GM18873 (cell line): ENCODE results near the gene NOX3.
"Not testable (repeated sequence)": the region's sequence is repeated elsewhere in the genome, so short reads cannot be mapped to it uniquely, and the experiment has no call there.

ENCODE experiments used
- ATAC-seq: cut with Tn5 transposase; IDR thresholded peaks from one replicate; pipeline ENCODE4 v1.9.1; 2021; ENCODE audit warnings: mild to moderate bottlenecking, moderate library complexity, moderate number of reproducible peaks; ENCODE audit not compliant: unreplicated experiment, low FRiP score

NOX3 gene

GRCh38 chr6:155470979-155471616 is 15.5 kb upstream of the NOX3 start:
- ATAC-seq = not testable (repeated sequence)

DNA sequence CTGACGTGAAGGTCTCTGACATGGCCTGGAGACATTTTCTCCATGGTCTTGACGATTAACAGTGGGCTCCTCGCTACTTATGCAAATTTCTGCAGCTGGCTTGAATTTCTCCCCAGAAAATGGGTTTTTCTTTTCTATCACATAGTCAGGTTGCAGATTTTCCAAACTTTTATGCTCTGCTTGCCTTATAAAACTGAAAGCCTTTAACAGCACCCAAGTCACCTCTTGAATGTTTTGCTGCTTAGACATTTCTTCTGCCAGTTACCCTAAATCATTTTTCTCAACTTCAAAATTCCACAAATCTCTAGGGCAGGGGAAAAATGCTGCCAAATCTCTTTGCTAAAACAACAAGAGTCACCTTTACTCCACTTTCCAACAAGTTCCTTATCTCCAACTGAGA is 12.9 kb upstream of the NOX3 start:
- ATAC-seq = not testable (repeated sequence)

GRCh38 chr6:155466539-155466938 is 10.9 kb upstream of the NOX3 start:
- no peak for ATAC-seq

- no peak for ATAC-seq
These were observed 5.9 kb upstream of the NOX3 start for GRCh38 chr6:155461556-155461955.

DNA sequence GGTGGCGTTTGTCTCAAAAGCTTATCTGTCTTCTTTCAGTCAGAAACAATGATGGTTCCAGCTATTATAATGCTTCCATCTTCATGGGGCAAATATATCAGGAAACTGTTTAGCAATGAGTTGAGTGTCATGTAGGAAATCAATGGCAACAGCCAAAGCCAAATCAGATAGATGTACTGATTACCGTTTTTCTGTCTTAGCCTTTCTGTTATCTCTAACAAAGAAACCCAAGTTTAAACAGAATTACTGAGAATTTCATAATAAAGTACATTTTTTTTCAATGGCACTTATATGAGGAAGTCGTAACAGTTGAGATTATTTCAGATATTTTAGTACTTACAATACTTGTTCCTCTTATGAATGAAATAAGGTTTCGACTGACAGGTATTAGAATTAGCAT is 1.2 kb downstream of the NOX3 start:
- no peak for ATAC-seq

DNA sequence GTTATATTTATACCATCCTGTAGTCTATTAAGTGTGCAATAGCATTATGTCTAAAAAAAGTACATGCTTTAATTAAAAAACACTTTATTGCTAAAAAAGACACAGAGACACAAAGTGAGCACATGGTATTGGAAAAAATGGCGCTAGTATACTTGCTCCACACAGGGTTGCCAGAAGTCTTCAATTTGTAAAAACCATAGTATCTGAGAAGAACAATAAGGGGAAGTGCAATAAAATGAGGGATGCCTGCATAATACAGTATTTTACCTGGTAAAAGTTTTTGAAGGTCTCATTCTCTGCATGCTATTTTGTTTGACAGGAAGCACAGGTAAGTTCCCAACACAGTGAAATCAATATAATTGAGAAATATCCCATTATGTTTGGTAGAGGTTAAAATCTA is 1.6 kb downstream of the NOX3 start:
- no peak for ATAC-seq

DNA sequence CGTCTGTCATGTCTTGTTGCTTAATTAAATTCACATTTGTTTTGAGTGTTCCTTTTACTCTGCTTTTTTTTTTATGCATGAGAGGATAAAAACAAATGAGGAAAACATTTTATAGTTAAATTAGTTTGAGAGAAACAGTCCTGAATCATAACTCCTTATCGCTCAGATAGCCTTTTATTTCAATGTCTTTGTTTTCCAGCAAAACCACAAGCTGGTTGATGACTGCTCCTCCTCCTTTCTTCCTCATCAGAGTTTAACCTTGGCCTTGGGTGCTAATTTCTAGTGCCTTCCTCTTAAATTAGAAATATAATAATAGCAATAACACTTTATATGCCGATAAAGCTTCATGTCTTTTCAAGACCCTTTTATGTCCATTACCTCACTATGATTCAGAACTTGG is 3.1 kb downstream of the NOX3 start:
- no peak for ATAC-seq

DNA sequence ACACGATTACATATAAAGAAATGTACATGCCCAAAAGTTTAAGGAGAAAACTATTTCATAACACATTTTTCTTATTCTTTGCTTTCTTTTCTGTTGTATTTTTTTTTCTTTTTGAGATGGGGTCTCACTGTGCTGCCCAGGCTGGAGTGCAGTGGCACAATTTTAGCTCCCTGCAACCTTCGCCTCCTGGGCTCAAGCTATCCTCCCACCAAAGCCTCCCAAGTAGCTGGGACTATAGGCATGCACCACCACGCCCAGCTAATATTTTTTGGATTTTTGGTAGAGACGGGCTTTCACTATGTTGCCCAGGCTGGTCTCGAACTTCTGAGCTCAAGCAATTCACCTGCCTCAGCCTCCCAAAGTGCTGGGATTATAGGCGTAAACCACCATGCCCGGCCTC is 4.1 kb downstream of the NOX3 start:
- not testable (repeated sequence) for ATAC-seq

DNA sequence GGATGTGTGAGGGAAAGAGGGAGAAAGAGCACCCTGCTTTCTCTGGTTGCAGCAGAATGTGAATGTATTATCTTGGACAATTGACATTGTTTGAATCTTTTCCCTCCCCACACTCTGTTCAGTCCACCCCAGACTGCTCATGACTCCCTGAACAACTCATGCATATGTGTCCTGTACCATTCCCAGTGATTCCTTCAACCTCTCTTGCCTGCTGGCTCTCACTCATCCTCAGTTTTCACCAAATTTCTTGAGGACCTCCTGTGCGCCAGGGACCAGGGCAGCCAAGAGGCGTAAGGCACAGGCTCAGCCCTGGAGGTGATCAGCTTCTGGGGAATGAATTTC is 5.4 kb downstream of the NOX3 start:
- no peak for ATAC-seq

- no peak for ATAC-seq
These were observed 6.0 kb downstream of the NOX3 start for GRCh38 chr6:155449450-155450239.

- ATAC-seq = no peak
These were observed 6.8 kb downstream of the NOX3 start for GRCh38 chr6:155448668-155449449.

DNA sequence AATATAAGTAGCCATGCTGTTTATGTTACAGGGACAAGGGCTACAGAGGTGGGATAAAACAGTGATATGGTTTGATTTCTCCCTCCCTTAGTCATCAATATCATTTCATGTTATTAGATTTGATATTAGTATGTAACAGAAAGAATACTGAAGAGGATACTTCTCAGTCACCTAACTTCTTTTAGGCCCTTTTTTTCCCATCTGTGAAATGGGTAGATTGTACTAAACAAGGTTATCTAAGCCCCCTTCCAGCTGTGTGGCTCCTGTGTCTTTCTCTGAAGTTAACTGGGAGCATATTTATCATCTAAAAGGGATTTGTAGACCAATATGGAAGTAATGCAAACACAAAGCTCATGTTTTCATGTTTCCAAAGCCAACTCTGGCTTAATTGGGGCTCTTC is 7.7 kb downstream of the NOX3 start:
- no peak for ATAC-seq

DNA sequence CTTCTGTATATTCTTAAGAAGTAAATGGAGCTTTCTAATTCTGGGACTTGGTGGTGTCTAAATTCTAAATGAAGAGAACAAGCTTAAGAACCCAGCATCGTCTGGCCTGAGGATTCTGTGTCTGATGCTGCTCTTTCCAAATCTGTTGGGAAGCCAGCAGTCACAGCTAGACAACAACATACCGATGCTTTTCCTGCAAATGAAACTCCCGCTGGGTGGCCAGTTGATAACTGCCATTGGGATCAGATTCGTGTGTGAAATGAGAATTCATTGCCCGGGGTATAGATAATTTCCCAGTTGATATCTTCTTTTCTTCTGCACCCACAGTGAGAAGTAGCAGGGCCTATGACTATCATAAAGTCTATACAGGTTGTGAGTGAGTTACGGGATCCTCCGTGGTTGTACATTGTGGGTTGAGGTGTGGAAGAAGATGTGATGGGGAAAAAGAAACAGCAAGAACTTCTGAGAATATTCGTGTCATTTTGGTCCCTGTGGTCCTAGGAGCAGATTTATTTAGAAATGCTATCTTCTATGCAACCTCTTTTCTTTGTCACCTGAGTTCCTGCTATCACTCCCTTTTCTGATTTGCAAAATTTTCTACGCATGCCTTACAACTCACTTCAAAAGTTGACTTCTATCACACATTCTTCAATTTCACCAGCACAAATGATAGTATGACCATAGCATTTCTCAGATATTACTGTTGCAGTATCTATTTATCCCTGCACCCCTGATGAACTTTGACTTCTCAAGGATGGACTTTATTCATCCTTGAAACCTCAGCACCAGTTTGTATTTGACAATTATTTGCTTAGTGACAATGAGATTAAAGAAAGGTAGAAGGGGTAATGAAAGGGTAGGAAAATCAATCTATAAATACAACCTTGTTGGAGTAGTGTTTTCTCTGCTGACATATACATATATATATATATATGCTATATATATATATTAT is 10.4 kb downstream of the NOX3 start:
- no peak for ATAC-seq

DNA sequence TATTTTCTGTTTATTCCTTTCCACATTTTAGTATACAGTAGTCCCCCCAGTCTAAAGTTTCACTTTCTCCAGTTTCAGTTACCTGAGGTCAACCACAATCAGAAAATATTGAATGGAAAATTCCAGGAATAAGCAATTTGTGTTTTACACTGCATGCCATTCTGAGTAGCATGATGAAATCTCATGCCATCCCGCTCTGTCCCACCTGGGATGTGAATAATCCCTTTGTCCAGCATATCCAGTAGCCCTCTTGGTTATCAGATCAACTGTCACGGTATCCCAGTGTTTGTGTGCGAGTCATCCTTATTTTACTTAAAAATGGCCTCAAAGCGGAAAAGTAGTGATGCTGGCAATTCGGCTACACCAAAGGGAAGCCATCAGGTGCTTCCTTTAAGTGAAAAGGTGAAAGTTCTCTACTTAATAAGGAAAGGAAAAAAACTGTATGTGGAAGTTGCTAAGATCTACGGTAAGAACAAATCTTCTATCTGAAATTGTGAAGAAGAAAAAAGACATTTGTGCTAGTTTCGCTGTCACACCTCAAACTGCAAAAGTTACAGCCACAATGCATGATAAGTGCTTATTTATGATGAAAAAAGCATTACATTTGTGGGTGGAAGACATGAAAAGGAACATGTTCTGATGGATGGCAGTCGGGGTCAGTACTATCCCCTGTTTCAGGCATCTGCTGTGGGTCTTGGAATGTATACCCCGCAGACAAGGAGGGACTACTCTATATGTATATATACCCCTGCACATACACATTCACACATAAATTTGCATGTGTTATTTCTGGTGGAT is 11.3 kb downstream of the NOX3 start:
- no peak for ATAC-seq

- ATAC-seq = no peak
These were observed 12.5 kb downstream of the NOX3 start for GRCh38 chr6:155443168-155443567.

GRCh38 chr6:155442562-155442961 is 13.1 kb downstream of the NOX3 start:
- ATAC-seq = no peak

GRCh38 chr6:155441112-155441465 is 14.6 kb downstream of the NOX3 start:
- no peak for ATAC-seq

GRCh38 chr6:155440398-155441111 is 15.1 kb downstream of the NOX3 start:
- ATAC-seq = no peak

DNA sequence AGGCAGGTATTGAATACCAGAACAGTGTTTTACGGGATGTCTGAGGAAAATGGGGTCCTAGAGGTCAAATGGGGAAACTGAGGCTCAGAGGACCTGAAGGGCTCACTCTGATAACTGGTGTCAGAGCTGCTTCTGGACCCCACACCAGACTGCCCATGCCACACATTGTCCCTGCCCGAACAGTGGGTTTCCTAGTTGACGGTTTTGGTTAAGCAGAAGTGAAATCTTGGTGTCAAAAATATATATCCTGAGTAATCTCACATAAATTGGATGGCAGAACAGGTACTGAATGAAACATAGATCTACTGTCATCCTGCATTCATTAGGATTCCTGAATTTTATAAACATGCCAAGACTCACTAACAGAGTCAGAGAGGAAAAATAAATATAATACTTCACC is 16.3 kb downstream of the NOX3 start:
- no peak for ATAC-seq
